GM21723 (cell line): ENCODE data around the gene ANAPC2.

ENCODE experiments used
- ATAC-seq: cut with Tn5 transposase; IDR thresholded peaks from one replicate; pipeline ENCODE4 v1.9.1; 2021; ENCODE audit warnings: mild to moderate bottlenecking, moderate library complexity; ENCODE audit not compliant: unreplicated experiment

Gene ANAPC2, protein sequence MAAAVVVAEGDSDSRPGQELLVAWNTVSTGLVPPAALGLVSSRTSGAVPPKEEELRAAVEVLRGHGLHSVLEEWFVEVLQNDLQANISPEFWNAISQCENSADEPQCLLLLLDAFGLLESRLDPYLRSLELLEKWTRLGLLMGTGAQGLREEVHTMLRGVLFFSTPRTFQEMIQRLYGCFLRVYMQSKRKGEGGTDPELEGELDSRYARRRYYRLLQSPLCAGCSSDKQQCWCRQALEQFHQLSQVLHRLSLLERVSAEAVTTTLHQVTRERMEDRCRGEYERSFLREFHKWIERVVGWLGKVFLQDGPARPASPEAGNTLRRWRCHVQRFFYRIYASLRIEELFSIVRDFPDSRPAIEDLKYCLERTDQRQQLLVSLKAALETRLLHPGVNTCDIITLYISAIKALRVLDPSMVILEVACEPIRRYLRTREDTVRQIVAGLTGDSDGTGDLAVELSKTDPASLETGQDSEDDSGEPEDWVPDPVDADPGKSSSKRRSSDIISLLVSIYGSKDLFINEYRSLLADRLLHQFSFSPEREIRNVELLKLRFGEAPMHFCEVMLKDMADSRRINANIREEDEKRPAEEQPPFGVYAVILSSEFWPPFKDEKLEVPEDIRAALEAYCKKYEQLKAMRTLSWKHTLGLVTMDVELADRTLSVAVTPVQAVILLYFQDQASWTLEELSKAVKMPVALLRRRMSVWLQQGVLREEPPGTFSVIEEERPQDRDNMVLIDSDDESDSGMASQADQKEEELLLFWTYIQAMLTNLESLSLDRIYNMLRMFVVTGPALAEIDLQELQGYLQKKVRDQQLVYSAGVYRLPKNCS

GRCh38 chr9:137188490-137189296 is at the start of gene ANAPC2, which contains the start of gene SSNA1:
ANAPC2 (minus strand) TSS chr9:137188560; CDS start chr9:137188532, 28 bp downstream.
SSNA1 (plus strand) TSS chr9:137188676; CDS start chr9:137188727, 51 bp downstream.
- peak; percentile 72 for ATAC-seq

GRCh38 chr9:137236936-137237421 is 48.6 kb upstream of the ANAPC2 start:
- ATAC-seq: no peak

GRCh38 chr9:137236238-137236935 is 48.0 kb upstream of the ANAPC2 start:
- no peak for ATAC-seq

GRCh38 chr9:137235424-137236237 is 47.3 kb upstream of the ANAPC2 start:
- ATAC-seq: no peak

GRCh38 chr9:137234758-137235423 is 46.5 kb upstream of the ANAPC2 start:
- no peak for ATAC-seq

DNA sequence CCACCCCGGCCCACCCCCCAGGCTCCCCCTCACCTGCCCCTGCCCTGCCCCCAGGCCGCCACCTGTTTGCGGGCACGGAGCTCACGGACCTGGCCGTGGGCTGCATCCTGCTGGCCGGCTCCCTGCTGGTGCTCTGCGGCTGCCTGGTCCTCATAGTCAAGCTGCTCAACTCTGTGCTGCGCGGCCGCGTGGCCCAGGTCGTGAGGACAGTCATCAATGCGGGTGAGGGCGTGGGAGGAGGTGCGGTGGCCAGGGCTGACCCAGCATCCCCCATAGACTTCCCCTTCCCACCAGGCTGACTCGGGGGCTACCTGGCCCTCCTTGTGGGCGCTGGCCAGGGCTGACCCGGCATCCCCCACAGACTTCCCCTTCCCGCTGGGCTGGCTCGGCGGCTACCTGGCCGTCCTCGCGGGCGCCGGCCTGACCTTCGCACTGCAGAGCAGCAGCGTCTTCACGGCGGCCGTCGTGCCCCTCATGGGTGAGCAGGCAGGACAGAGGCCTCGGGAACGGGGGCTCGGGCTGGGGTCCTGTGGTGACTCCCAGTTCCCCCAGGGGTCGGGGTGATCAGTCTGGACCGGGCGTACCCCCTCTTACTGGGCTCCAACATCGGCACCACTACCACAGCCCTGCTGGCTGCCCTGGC is 45.8 kb upstream of the ANAPC2 start:
- no peak for ATAC-seq

DNA sequence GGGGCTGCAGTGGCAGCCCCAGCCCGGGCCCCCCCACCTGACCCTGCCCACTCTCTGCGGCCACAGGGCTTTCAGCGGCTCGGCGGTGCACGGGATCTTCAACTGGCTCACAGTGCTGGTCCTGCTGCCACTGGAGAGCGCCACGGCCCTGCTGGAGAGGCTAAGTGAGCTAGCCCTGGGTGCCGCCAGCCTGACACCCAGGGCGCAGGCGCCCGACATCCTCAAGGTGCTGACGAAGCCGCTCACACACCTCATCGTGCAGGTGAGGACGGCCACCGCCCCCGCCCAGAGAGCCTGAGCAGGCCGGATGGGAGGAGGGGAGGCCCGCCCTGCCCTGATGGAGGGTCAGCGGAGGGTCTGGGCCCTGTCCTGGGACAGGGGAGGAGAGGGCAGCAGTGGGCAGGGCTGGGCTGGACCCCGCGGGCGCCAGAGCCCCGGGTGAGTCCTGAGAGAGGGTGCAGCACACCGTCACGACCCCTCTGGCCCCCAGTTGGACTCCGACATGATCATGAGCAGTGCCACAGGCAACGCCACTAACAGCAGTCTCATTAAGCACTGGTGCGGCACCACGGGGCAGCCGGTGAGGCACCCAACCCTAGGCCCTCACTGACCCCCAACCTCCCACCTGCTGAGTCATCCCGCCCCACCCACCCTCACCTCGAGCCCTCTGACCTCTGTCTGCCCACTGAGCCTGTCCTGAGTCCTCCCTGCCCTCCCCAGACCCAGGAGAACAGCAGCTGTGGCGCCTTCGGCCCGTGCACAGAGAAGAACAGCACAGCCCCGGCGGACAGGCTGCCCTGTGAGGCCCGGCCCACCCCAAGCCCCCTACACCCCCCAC is 45.0 kb upstream of the ANAPC2 start:
- no peak for ATAC-seq

- ATAC-seq: no peak
Observed at GRCh38 chr9:137232510-137232909, 44.1 kb upstream of the ANAPC2 start.

DNA sequence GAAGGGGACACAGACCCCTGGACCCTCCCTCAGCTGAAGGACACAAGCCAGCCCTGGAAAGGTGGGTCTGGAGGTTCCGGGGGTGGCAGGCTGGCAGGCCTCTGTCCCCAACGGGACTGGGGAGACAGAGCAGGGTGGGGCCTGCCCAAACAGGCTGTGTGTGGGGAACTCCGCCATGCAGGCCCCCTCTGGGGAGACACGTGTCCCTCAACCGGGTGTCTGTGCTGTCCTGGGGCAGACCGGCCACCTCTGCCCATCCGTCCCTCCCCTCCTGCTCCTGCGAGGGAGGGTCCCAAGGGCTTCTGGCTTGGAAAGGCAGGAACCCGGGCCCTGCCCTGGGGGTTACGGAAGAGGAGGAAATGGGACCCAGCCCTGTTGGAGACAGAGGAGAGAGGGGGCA is 43.7 kb upstream of the ANAPC2 start:
- no peak for ATAC-seq

DNA sequence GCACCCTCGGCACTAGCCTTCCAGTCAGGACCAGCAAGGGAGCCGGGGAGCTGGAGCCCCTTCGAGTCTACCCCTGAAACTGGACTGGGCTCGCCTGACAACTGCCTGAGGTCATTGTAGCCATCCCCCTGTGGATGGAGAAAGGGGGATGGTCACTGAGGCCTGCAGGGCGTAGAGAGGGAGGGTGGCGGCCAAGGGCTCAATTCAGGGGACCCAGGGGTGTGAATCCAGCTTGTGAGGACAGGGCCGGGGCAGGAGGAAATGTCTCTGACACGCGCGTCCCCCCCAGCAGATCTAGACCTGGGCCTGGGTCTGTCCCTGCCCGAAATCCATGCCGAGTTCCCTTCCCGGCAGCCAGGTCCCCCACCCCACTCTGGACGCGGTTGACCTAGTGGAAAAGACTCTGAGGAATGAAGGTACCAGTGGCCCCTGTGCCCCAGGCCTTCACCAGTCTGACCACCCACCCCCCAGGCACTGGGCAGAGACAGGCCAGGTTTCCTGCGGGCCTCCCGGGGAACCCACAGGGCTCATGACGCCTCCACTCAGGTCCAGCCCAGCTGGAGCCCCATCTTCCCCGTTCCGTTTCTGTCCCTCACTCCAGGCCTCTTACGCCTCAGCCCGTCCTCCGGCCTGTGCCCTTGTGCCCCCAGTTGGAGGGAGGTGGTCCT is 43.1 kb upstream of the ANAPC2 start:
- ATAC-seq: no peak

DNA sequence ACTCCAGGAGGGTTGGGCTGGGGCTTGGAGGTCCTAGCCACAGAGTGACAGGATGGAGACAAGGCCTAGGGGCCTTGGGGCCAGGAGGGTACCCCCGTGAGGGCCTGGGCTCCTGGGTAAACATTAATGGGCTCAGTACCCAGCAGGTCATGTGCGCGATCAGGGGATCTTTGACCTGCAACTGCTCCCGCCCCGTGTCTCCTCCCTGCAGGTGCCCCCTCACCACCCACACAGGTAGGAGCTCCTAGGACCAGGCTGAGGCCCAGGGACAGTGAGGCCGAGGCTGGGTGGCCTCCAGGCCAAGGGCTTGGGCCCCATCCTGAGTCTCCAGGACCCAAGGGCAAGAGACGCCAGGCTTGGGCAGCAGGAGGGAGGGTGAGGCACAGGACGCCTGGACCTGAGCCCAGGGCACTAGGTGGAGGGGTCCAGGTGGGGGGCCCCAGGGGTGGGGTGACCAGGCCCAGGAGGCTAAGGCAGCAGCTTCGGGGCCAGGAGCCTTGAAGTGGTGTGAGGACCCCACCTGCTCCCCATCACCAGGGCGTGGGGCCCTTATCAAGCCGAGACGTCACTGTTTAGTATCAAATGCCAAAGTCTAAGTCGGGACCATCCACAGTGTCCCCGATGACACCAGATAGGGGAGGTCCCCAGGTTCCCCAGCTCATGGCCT is 42.5 kb upstream of the ANAPC2 start, which contains the start of gene SLC34A3:
Gene SLC34A3 (plus strand): TSS at position 197 of the 667 bp plus-strand sequence. CDS start 802 bp downstream, outside the sequence.
- ATAC-seq: no peak

GRCh38 chr9:137229903-137230704 is 41.7 kb upstream of the ANAPC2 start:
- no peak for ATAC-seq

DNA sequence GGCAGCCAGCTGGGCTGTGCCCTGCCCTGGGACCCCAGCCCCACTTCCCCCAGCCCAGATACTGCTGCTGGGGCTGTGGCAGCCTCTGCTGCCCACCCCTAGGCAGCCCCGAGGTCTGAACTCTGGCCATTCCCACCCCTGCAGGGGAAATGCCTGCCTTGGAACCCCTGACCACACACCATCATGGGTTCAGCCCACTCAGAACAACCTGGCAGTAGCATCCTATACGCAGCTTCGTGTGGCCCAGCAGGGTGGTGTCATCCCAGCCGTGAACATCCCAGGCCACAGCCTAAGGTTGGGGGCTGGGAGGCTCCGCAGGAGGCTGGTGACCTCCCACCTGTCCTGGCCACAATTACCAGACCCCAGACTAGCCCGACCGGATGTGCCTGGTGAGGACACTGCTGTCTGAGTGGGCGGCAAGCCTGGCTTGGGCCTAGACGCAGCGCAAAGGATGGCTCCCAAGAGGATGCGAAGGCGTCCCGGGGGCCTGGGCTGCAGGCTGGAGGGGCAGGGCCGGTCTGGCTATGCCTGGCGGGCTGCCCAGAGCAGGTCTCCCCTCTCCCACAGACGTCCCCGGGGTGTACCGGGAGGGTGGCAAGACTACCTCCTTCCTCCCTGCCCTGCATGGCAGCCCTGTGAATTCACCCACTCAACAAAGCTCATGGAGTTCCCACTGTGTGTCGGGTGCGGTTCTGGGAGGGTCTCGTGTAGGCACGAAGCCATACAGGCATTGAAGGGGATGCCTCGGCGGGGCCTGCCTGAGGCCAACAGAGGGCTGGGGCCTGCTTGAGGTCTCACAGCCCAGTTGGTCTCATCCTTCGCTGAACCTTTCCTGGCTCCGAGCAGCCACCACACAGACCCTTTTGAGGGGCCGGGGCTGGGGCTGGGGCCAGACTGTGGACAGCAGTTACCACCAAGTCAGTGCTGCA is 40.9 kb upstream of the ANAPC2 start:
- ATAC-seq: no peak

- no peak for ATAC-seq
Observed at GRCh38 chr9:137228506-137228967, 40.2 kb upstream of the ANAPC2 start.
